ENCODE data around the gene SYNE2.

Gene SYNE2

DNA sequence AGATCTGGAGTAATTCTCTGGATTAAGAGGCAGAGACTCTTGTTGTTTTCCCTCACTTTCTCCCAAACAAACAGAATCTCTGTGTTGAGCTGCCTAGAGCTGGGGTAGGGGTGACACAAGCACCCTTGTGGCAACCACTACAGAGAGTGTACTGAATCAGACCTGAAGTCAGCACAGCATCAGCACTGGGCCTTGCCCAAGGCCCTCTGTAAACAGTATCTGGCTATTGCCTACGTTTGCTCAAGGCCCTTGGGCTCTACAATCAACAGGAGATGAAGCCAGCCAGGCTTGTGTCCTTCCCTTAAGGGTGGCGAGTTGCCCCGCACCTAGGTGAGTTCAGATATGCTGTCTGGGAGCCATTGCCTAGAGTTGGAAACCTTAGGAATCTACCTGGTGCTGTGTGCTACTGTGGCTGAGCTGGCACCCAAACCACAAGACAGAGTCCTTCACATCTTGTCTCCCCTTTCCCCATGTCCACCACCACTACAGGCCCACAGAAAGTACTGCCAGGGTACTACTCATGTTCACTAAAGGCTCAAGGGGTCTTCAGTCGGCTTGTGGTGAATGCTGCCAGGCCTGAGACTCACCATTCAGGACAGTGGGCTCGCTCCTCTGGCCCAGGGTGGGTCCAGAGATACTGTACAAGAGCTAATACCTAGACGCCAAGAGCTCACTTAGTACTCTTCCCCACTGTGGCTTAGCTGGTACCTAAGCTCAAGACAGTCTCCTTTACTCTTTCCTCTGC lies 206.8 kb downstream of the SYNE2 start:
- no peak overlapping the region for H3K9ac ChIP-seq (ENCODE audit: low read length)
- no peak overlapping the region for H3K4me3 ChIP-seq (ENCODE audit: low read length)
- H3K27ac ChIP-seq (ENCODE audit: low read depth, low read length): no peak overlapping the region
- H3K27me3 ChIP-seq (ENCODE audit: control insufficient read depth, insufficient read depth, low read length): no peaks in the 10 kb centered on the region
- H3K4me1 ChIP-seq (ENCODE audit: control insufficient read depth, insufficient read depth, low read length): no peaks in the 10 kb centered on the region
- no peaks in the 10 kb centered on the region for H3K36me3 ChIP-seq (ENCODE audit: control insufficient read depth, insufficient read depth, low read length)

DNA sequence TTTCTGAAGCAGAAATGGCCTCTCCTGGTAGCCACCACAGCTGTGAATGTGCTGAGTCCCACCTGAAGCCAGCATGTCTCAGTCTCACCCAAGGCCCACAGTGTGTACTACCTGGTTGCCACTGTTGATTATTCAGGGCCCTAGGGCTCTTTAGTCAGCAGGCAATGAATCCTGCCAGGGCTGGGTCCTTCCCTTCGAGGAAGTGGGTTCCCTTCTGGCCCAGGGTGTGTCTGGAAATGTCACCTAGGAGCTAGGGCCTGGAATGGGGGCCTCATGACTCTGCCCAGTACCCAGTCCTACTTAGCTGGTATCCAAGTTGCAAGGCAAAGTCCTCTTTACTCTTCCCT lies 207.4 kb downstream of the SYNE2 start:
- Histone ChIP-seq H3K4me3 (ENCODE audit: low read length) (no peak overlapping the region), H3K4me1 (ENCODE audit: control insufficient read depth, insufficient read depth, low read length) (no peaks in the 10 kb centered on the region), H3K9ac (ENCODE audit: low read length) (no peak overlapping the region), H3K27ac (ENCODE audit: low read depth, low read length) (no peak overlapping the region), H3K27me3 (ENCODE audit: control insufficient read depth, insufficient read depth, low read length) (no peaks in the 10 kb centered on the region), H3K36me3 (ENCODE audit: control insufficient read depth, insufficient read depth, low read length) (no peaks in the 10 kb centered on the region)

- H3K36me3 ChIP-seq (ENCODE audit: control insufficient read depth, insufficient read depth, low read length): peaks cover 3% of the 10 kb centered on the region
- H3K9ac ChIP-seq (ENCODE audit: low read length): no peak overlapping the region
- no peaks in the 10 kb centered on the region for H3K27me3 ChIP-seq (ENCODE audit: control insufficient read depth, insufficient read depth, low read length)
- H3K27ac ChIP-seq (ENCODE audit: low read depth, low read length): no peak overlapping the region
- no peak overlapping the region for H3K4me3 ChIP-seq (ENCODE audit: low read length)
- H3K4me1 ChIP-seq (ENCODE audit: control insufficient read depth, insufficient read depth, low read length): no peaks in the 10 kb centered on the region
Measured at GRCh38 chr14:64060648-64061096, 207.9 kb downstream of the SYNE2 start.

DNA sequence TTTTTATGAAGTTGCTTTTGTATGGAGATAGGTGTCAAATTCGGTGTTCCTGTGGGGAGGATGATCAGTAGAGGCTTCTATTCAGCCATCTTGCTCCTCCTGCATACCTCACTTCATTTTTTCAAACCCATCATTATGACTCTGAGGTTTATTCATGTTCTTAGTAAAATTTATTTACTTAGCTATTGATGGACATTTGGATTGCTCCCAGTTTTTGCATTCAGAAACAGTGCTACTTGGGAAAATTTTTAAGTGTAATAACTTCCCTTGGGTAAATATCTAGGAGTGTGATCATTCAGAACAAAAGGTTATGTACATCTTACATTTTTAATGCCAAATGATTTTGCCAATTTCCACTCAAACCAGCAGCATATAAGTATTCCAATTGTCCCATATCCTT lies 208.3 kb downstream of the SYNE2 start:
- H3K36me3 ChIP-seq (ENCODE audit: control insufficient read depth, insufficient read depth, low read length): peaks cover 3% of the 10 kb centered on the region
- no peak overlapping the region for H3K27ac ChIP-seq (ENCODE audit: low read depth, low read length)
- no peaks in the 10 kb centered on the region for H3K4me1 ChIP-seq (ENCODE audit: control insufficient read depth, insufficient read depth, low read length)
- no peak overlapping the region for H3K4me3 ChIP-seq (ENCODE audit: low read length)
- H3K9ac ChIP-seq (ENCODE audit: low read length): no peak overlapping the region
- H3K27me3 ChIP-seq (ENCODE audit: control insufficient read depth, insufficient read depth, low read length): no peaks in the 10 kb centered on the region

DNA sequence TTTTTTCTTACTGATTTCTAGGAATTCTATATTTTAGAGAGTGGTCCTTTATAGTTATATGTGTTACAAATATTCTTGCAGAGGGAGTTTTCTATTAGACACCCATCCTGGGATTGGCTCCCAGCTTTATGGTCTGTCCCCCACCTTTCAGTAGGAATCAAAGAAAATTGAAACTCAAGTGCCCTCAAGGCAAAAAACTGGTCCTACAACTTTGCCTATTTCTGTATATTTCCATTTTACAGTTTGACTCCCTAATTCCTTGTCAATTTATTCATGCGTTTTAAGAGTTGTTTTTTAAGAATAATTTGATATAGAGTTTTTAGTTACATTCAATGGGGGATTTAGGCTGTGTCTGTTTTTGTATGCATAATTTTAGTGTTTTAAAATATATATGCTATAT lies 208.9 kb downstream of the SYNE2 start:
- Histone ChIP-seq H3K4me1 (ENCODE audit: control insufficient read depth, insufficient read depth, low read length) (no peaks in the 10 kb centered on the region), H3K9ac (ENCODE audit: low read length) (no peak overlapping the region), H3K4me3 (ENCODE audit: low read length) (no peak overlapping the region), H3K27me3 (ENCODE audit: control insufficient read depth, insufficient read depth, low read length) (no peaks in the 10 kb centered on the region), H3K27ac (ENCODE audit: low read depth, low read length) (no peak overlapping the region), H3K36me3 (ENCODE audit: control insufficient read depth, insufficient read depth, low read length) (peaks cover 5% of the 10 kb centered on the region)

GRCh38 chr14:64062381-64063115 lies 209.7 kb downstream of the SYNE2 start:
- H3K36me3 ChIP-seq (ENCODE audit: control insufficient read depth, insufficient read depth, low read length): peaks cover 5% of the 10 kb centered on the region
- H3K4me3 ChIP-seq (ENCODE audit: low read length): no peak overlapping the region
- no peak overlapping the region for H3K27ac ChIP-seq (ENCODE audit: low read depth, low read length)
- no peaks in the 10 kb centered on the region for H3K4me1 ChIP-seq (ENCODE audit: control insufficient read depth, insufficient read depth, low read length)
- H3K9ac ChIP-seq (ENCODE audit: low read length): no peak overlapping the region
- H3K27me3 ChIP-seq (ENCODE audit: control insufficient read depth, insufficient read depth, low read length): no peaks in the 10 kb centered on the region

GRCh38 chr14:64064447-64064846 lies 211.6 kb downstream of the SYNE2 start:
- Histone ChIP-seq H3K27ac (ENCODE audit: low read depth, low read length) (no peak overlapping the region), H3K9ac (ENCODE audit: low read length) (no peak overlapping the region), H3K36me3 (ENCODE audit: control insufficient read depth, insufficient read depth, low read length) (peaks cover 5% of the 10 kb centered on the region), H3K27me3 (ENCODE audit: control insufficient read depth, insufficient read depth, low read length) (no peaks in the 10 kb centered on the region), H3K4me3 (ENCODE audit: low read length) (no peak overlapping the region), H3K4me1 (ENCODE audit: control insufficient read depth, insufficient read depth, low read length) (no peaks in the 10 kb centered on the region)

- no peaks in the 10 kb centered on the region for H3K27me3 ChIP-seq (ENCODE audit: control insufficient read depth, insufficient read depth, low read length)
- no peak overlapping the region for H3K27ac ChIP-seq (ENCODE audit: low read depth, low read length)
- H3K9ac ChIP-seq (ENCODE audit: low read length): no peak overlapping the region
- H3K4me3 ChIP-seq (ENCODE audit: low read length): no peak overlapping the region
- H3K36me3 ChIP-seq (ENCODE audit: control insufficient read depth, insufficient read depth, low read length): peaks cover 10% of the 10 kb centered on the region
- no peaks in the 10 kb centered on the region for H3K4me1 ChIP-seq (ENCODE audit: control insufficient read depth, insufficient read depth, low read length)
Measured at GRCh38 chr14:64069634-64070359, 217.0 kb downstream of the SYNE2 start.

DNA sequence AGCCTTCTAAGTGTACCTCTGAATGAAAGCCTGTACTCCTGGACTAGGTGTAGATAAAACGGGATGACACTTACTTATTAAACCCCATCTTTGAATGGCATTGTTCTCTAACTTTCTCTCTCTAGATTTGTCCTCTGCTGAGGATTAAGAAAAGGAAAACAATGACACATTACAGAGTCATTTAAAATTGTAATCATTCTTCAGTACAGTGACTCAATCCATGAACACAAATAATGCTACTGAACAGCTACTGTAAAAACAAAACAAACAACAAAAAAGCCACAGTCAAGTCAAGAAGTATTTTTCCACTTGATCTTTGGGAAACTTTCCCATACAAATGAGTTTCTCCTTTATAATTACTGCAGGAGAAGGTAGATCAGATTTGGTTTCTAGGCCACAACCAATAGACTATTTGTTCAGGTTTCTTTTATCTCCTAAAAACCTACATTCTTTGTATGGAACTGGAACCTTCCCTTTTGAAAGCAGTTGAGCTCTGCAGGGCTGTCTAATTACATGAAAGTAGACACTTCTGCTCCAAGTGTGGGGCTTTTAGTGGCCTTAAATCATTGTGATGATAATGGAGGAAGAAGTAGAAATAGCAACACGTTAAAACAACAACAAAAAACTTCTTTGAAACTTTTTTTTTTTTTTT lies 222.3 kb downstream of the SYNE2 start:
- no peak overlapping the region for H3K9ac ChIP-seq (ENCODE audit: low read length)
- H3K4me3 ChIP-seq (ENCODE audit: low read length): no peak overlapping the region
- H3K27me3 ChIP-seq (ENCODE audit: control insufficient read depth, insufficient read depth, low read length): no peaks in the 10 kb centered on the region
- H3K36me3 ChIP-seq (ENCODE audit: control insufficient read depth, insufficient read depth, low read length): peaks cover 5% of the 10 kb centered on the region
- no peak overlapping the region for H3K27ac ChIP-seq (ENCODE audit: low read depth, low read length)
- H3K4me1 ChIP-seq (ENCODE audit: control insufficient read depth, insufficient read depth, low read length): no peaks in the 10 kb centered on the region

GRCh38 chr14:64075613-64076005 lies 222.8 kb downstream of the SYNE2 start:
- Histone ChIP-seq H3K27ac (ENCODE audit: low read depth, low read length) (no peak overlapping the region), H3K9ac (ENCODE audit: low read length) (no peak overlapping the region), H3K4me1 (ENCODE audit: control insufficient read depth, insufficient read depth, low read length) (no peaks in the 10 kb centered on the region), H3K4me3 (ENCODE audit: low read length) (no peak overlapping the region), H3K27me3 (ENCODE audit: control insufficient read depth, insufficient read depth, low read length) (no peaks in the 10 kb centered on the region), H3K36me3 (ENCODE audit: control insufficient read depth, insufficient read depth, low read length) (peaks cover 5% of the 10 kb centered on the region)

DNA sequence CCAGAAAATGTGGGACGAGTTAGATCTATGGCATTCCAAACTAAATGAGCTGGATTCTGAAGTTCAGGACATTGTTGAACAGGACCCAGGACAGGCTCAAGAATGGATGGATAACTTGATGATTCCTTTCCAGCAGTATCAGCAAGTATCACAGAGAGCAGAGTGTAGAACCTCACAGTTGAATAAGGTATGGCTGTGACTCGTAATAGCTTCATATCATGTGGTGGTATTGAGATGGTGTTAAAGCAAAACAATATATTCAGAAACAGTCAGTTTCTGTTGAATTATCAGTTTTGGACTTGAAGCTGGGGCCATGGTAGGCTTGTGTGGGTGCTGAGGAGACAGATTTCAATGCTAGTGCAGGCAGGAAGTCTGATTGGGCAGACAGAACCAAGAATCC lies 227.6 kb downstream of the SYNE2 start:
- Histone ChIP-seq H3K9ac (ENCODE audit: low read length) (no peak overlapping the region), H3K27me3 (ENCODE audit: control insufficient read depth, insufficient read depth, low read length) (no peaks in the 10 kb centered on the region), H3K36me3 (ENCODE audit: control insufficient read depth, insufficient read depth, low read length) (peaks cover 5% of the 10 kb centered on the region), H3K4me3 (ENCODE audit: low read length) (no peak overlapping the region), H3K4me1 (ENCODE audit: control insufficient read depth, insufficient read depth, low read length) (no peaks in the 10 kb centered on the region), H3K27ac (ENCODE audit: low read depth, low read length) (no peak overlapping the region)

GRCh38 chr14:64081174-64081746 lies 228.5 kb downstream of the SYNE2 start:
- H3K9ac ChIP-seq (ENCODE audit: low read length): no peak overlapping the region
- H3K4me3 ChIP-seq (ENCODE audit: low read length): no peak overlapping the region
- no peaks in the 10 kb centered on the region for H3K4me1 ChIP-seq (ENCODE audit: control insufficient read depth, insufficient read depth, low read length)
- peaks cover 5% of the 10 kb centered on the region for H3K36me3 ChIP-seq (ENCODE audit: control insufficient read depth, insufficient read depth, low read length)
- no peak overlapping the region for H3K27ac ChIP-seq (ENCODE audit: low read depth, low read length)
- H3K27me3 ChIP-seq (ENCODE audit: control insufficient read depth, insufficient read depth, low read length): no peaks in the 10 kb centered on the region
